Glutamatergic neuron (in vitro differentiated cells): ENCODE measurements around the gene PTGR3. TPM values are rescaled to one million over a fixed set of nuclear protein-coding genes. Genes with fewer than 3 reads are reported as not detected.

ENCODE experiments used
- DNase-seq: peaks from one replicate; pipeline ENCODE4 v3.0.0; 2022
- H3K27ac Mint-ChIP-seq: one replicate; pipeline ENCODE4 v1.8.0; 2020; ENCODE audit warnings: mild to moderate bottlenecking, mixed read lengths, inconsistent platforms; ENCODE audit not compliant: unreplicated experiment
- H3K27me3 Mint-ChIP-seq: one replicate; pipeline ENCODE4 v1.8.0; 2020; ENCODE audit warnings: mild to moderate bottlenecking, moderate library complexity, mixed read lengths, inconsistent platforms; ENCODE audit not compliant: unreplicated experiment
- H3K36me3 Mint-ChIP-seq: one replicate; pipeline ENCODE4 v1.8.0; 2020; ENCODE audit warnings: mild to moderate bottlenecking, mixed read lengths, inconsistent platforms; ENCODE audit not compliant: unreplicated experiment
- H3K4me1 Mint-ChIP-seq: one replicate; pipeline ENCODE4 v1.8.0; 2020; ENCODE audit warnings: mild to moderate bottlenecking, low read depth, mixed read lengths, inconsistent platforms; ENCODE audit not compliant: unreplicated experiment
- H3K4me3 Mint-ChIP-seq: one replicate; pipeline ENCODE4 v1.8.0; 2020; ENCODE audit warnings: mild to moderate bottlenecking, mixed read lengths, inconsistent platforms; ENCODE audit not compliant: unreplicated experiment
- H3K9me3 Mint-ChIP-seq: one replicate; pipeline ENCODE4 v1.8.0; 2020; ENCODE audit warnings: mild to moderate bottlenecking, moderate library complexity, mixed read lengths, inconsistent platforms; ENCODE audit not compliant: unreplicated experiment
- CTCF ChIP-seq: fragments of 200-600 bp; sonication (generic); IDR thresholded peaks from one replicate; pipeline ENCODE4 v1.5.0; 2021; ENCODE audit not compliant: partially characterized antibody, unreplicated experiment
- total RNA-seq: library from RNA; stranded (reverse); fragmentation: NEBNext Ultra II Directional; extraction: Animal tissue kit (Norgen Biotek cat#: 25700); gene quantifications from one replicate; pipeline ENCODE4 v1.2.1, GENCODE V29; 2021; ENCODE audit not compliant: unreplicated experiment

Gene PTGR3
- total RNA-seq, 1 donor from 2014 or later: 20.4 TPM

GRCh38 chr18:75244351-75245313 lies 35.7 kb upstream of the PTGR3 start:
- H3K4me1 Mint-ChIP-seq: no peaks in the 10 kb centered on the region
- no peak for TF ChIP-seq CTCF
- H3K36me3 Mint-ChIP-seq: peaks cover 12% of the 10 kb centered on the region
- peaks cover 2% of the 10 kb centered on the region for H3K27me3 Mint-ChIP-seq
- no peak overlapping the region for H3K27ac Mint-ChIP-seq
- H3K9me3 Mint-ChIP-seq: peaks cover 2% of the 10 kb centered on the region
- no peak for DNase-seq
- no peak overlapping the region for H3K4me3 Mint-ChIP-seq

GRCh38 chr18:75241705-75242104 lies 32.8 kb upstream of the PTGR3 start:
- Mint-ChIP-seq H3K27ac (no peak overlapping the region), H3K4me1 (no peaks in the 10 kb centered on the region), H3K4me3 (no peak overlapping the region), H3K36me3 (peaks cover 12% of the 10 kb centered on the region), H3K9me3 (peaks cover 2% of the 10 kb centered on the region), H3K27me3 (peaks cover 2% of the 10 kb centered on the region)
- DNase-seq: no peak
- no peak for TF ChIP-seq CTCF

- peaks cover 12% of the 10 kb centered on the region for H3K36me3 Mint-ChIP-seq
- no peak for TF ChIP-seq CTCF
- peaks cover 2% of the 10 kb centered on the region for H3K27me3 Mint-ChIP-seq
- no peak overlapping the region for H3K27ac Mint-ChIP-seq
- no peaks in the 10 kb centered on the region for H3K4me1 Mint-ChIP-seq
- H3K9me3 Mint-ChIP-seq: peaks cover 2% of the 10 kb centered on the region
- no peak for DNase-seq
- H3K4me3 Mint-ChIP-seq: no peak overlapping the region
Observed at GRCh38 chr18:75240433-75240832, 31.5 kb upstream of the PTGR3 start.

GRCh38 chr18:75238786-75239185 lies 29.8 kb upstream of the PTGR3 start:
- H3K36me3 Mint-ChIP-seq: peaks cover 12% of the 10 kb centered on the region
- DNase-seq: no peak
- H3K27me3 Mint-ChIP-seq: no peaks in the 10 kb centered on the region
- no peak overlapping the region for H3K27ac Mint-ChIP-seq
- H3K4me3 Mint-ChIP-seq: no peak overlapping the region
- peaks cover 2% of the 10 kb centered on the region for H3K9me3 Mint-ChIP-seq
- no peak for TF ChIP-seq CTCF
- H3K4me1 Mint-ChIP-seq: no peaks in the 10 kb centered on the region

- H3K4me1 Mint-ChIP-seq: no peaks in the 10 kb centered on the region
- no peak overlapping the region for H3K27ac Mint-ChIP-seq
- DNase-seq: no peak
Observed at GRCh38 chr18:75238100-75238499, 29.2 kb upstream of the PTGR3 start.

More at GRCh38 chr18:75238100-75238499, 29.2 kb upstream of the PTGR3 start:
- no peak for TF ChIP-seq CTCF
- H3K9me3 Mint-ChIP-seq: peaks cover 2% of the 10 kb centered on the region
- peaks cover 8% of the 10 kb centered on the region for H3K36me3 Mint-ChIP-seq
- H3K27me3 Mint-ChIP-seq: no peaks in the 10 kb centered on the region
- H3K4me3 Mint-ChIP-seq: no peak overlapping the region
